H1 (cell line): ENCODE results near the gene CCDC30. TPM values are rescaled to one million over a fixed set of nuclear protein-coding genes. Genes with fewer than 3 reads are reported as not detected.

Experiments
- CTCF ChIA-PET: fragments of 300-600 bp; sonication (Branson Sonifier 250); formaldehyde crosslinking; loops from one replicate; lab custom pipeline; 2021; ENCODE audit not compliant: partially characterized antibody; lab: Charles Lee
- POLR2A ChIA-PET: fragments of 300-600 bp; sonication (Branson Sonifier 250); formaldehyde crosslinking; loops from one replicate; lab custom pipeline; 2021; ENCODE audit warnings: inconsistent platforms; ENCODE audit not compliant: partially characterized antibody; lab: Charles Lee
- DNase-seq, 2 experiments: peaks; one replicate each; pipeline versions ENCODE4 v3.0.0 to v3.0.0-alpha.2; 2010 to 2022; ENCODE audit warnings: low spot score in 2 of 2, low read depth in 1 of 2, mixed read lengths in 1 of 2
- FAIRE-seq: peaks from 2 replicates; lab custom pipeline; 2011; peaks lifted over from hg19 to GRCh38; lab: Jason Lieb, UNC
- H2AFZ ChIP-seq: 2 replicates; pipeline ENCODE4 v1.8.1; 2012; ENCODE audit warnings: low read length, inconsistent platforms
- H2AK5ac ChIP-seq: 2 replicates; pipeline ENCODE4 v1.6.1; 2013; ENCODE audit warnings: low read depth, low read length
- H2BK120ac ChIP-seq: replicated peaks from 2 replicates; pipeline ENCODE3; 2013; ENCODE audit warnings: low read depth, low read length, inconsistent platforms
- H2BK12ac ChIP-seq: 2 replicates; pipeline ENCODE4 v1.6.1; 2013; ENCODE audit warnings: low read depth, low read length
- H2BK15ac ChIP-seq: 2 replicates; pipeline ENCODE4 v1.6.1; 2013; ENCODE audit warnings: low read length
- H2BK20ac ChIP-seq: 2 replicates; pipeline ENCODE4 v1.6.1; 2013; ENCODE audit warnings: low read length
- H2BK5ac ChIP-seq: 2 replicates; pipeline ENCODE4 v1.6.1; 2013; ENCODE audit warnings: low read depth, low read length
- H3K14ac ChIP-seq: 2 replicates; pipeline ENCODE4 v1.6.1; 2013; ENCODE audit warnings: inconsistent platforms; ENCODE audit not compliant: insufficient read length
- H3K18ac ChIP-seq: 2 replicates; pipeline ENCODE4 v1.6.1; 2013; ENCODE audit warnings: low read length; ENCODE audit errors: extremely low read depth
- H3K23ac ChIP-seq: 2 replicates; pipeline ENCODE4 v1.6.1; 2013; ENCODE audit warnings: inconsistent platforms; ENCODE audit not compliant: insufficient read length
- H3K23me2 ChIP-seq: 2 replicates; pipeline ENCODE4 v1.6.1; 2013; ENCODE audit warnings: low read depth, low read length
- H3K27ac ChIP-seq: 2 replicates; pipeline ENCODE4 v1.6.1; 2011; ENCODE audit warnings: low read depth, low read length, inconsistent platforms
- H3K27me3 ChIP-seq, 4 experiments: replicated peaks in 1 of 4; 1 replicate in 1 of 4; 2 replicates in 3 of 4; pipeline versions ENCODE4 v1.6.1 to v1.8.1; 2011 to 2013; ENCODE audit warnings: low read length in 3 of 4, mild to moderate bottlenecking in 3 of 4, inconsistent platforms in 2 of 4, mixed read lengths in 2 of 4, moderate library complexity in 1 of 4; ENCODE audit not compliant: control insufficient read depth in 3 of 4, insufficient read depth in 3 of 4; ENCODE audit errors: extremely low read depth in 1 of 4
- H3K36me3 ChIP-seq, 4 experiments: 2 replicates each; pipeline versions ENCODE4 v1.6.1 to v1.8.1; 2011 to 2013; ENCODE audit warnings: mild to moderate bottlenecking in 4 of 4, low read length in 3 of 4, moderate library complexity in 2 of 4, control low read depth in 1 of 4, inconsistent platforms in 1 of 4; ENCODE audit not compliant: insufficient read depth in 4 of 4, control insufficient read depth in 2 of 4
- H3K4ac ChIP-seq: replicated peaks from 2 replicates; pipeline ENCODE3; 2013; ENCODE audit warnings: low read length, low read depth, mixed read lengths, inconsistent platforms; ENCODE audit not compliant: insufficient read length
- H3K4me1 ChIP-seq, 4 experiments: replicated peaks in 1 of 4; 1 replicate in 1 of 4; 2 replicates in 3 of 4; pipeline versions ENCODE4 v1.6.1 to v1.8.1; 2011 to 2013; ENCODE audit warnings: low read length in 3 of 4, inconsistent platforms in 2 of 4, mixed read lengths in 1 of 4; ENCODE audit not compliant: insufficient read depth in 4 of 4, control insufficient read depth in 3 of 4
- H3K4me2 ChIP-seq, 2 experiments: 2 replicates each; pipeline versions ENCODE4 v1.6.1 to v1.8.1; 2011 to 2013; ENCODE audit warnings: low read depth in 2 of 2, low read length in 2 of 2, control low read depth in 1 of 2, inconsistent platforms in 1 of 2, mild to moderate bottlenecking in 1 of 2; ENCODE audit not compliant: insufficient read depth in 1 of 2
- H3K4me3 ChIP-seq, 4 experiments: fragments of 200-600, 300-600 bp in 1 of 4; sonication (generic), shearing (Covaris generic), sonication (Bioruptor Twin) in 1 of 4; 2 replicates each; pipeline versions ENCODE4 v1.5.1 to v1.8.1; 2011 to 2016; ENCODE audit warnings: low read length in 4 of 4, low read depth in 3 of 4, control low read depth in 2 of 4, inconsistent platforms in 2 of 4, mild to moderate bottlenecking in 2 of 4, mixed read lengths in 1 of 4, moderate library complexity in 1 of 4; ENCODE audit not compliant: insufficient read depth in 2 of 4; ENCODE audit errors: extremely low read depth in 1 of 4
- H3K56ac ChIP-seq: replicated peaks from 2 replicates; pipeline ENCODE3; 2013; ENCODE audit warnings: low read depth, mild to moderate bottlenecking, mixed read lengths, low read length, inconsistent platforms; ENCODE audit not compliant: insufficient read length
- H3K79me1 ChIP-seq: 2 replicates; pipeline ENCODE4 v1.6.1; 2013; ENCODE audit warnings: low read depth, low read length, control low read depth
- H3K79me2 ChIP-seq, 2 experiments: 2 replicates each; pipeline versions ENCODE4 v1.6.1 to v1.8.1; 2012 to 2013; ENCODE audit warnings: low read length in 2 of 2, mild to moderate bottlenecking in 2 of 2, inconsistent platforms in 1 of 2; ENCODE audit not compliant: insufficient read depth in 2 of 2, control insufficient read depth in 1 of 2
- H3K9ac ChIP-seq, 4 experiments: replicated peaks in 1 of 4; 1 replicate in 1 of 4; 2 replicates in 3 of 4; pipeline versions ENCODE4 v1.6.1 to v1.8.1; 2011 to 2013; ENCODE audit warnings: low read depth in 3 of 4, low read length in 3 of 4, control low read depth in 2 of 4, mild to moderate bottlenecking in 2 of 4, moderate library complexity in 2 of 4, inconsistent platforms in 1 of 4; ENCODE audit errors: extremely low read depth in 1 of 4
- H3K9me3 ChIP-seq, 2 experiments: 2 replicates each; pipeline versions ENCODE4 v1.6.1 to v1.8.1; 2012 to 2013; ENCODE audit warnings: mild to moderate bottlenecking in 2 of 2, moderate library complexity in 2 of 2, control low read depth in 1 of 2, inconsistent platforms in 1 of 2, low read depth in 1 of 2, low read length in 1 of 2, mixed read lengths in 1 of 2; ENCODE audit not compliant: insufficient read depth in 2 of 2
- H4K20me1 ChIP-seq, 2 experiments: replicated peaks in 1 of 2; 2 replicates each; pipeline versions ENCODE3 to v1.8.1; 2011 to 2013; ENCODE audit warnings: inconsistent platforms in 2 of 2, low read length in 2 of 2, mild to moderate bottlenecking in 1 of 2; ENCODE audit not compliant: insufficient read depth in 2 of 2, control insufficient read depth in 1 of 2
- H4K5ac ChIP-seq: 2 replicates; pipeline ENCODE4 v1.6.1; 2013; ENCODE audit warnings: low read length, low read depth, mixed read lengths, inconsistent platforms; ENCODE audit not compliant: insufficient read length
- H4K8ac ChIP-seq: 2 replicates; pipeline ENCODE4 v1.8.0; 2013; ENCODE audit warnings: mild to moderate bottlenecking, moderate library complexity, low read length, inconsistent platforms; ENCODE audit not compliant: insufficient read depth; ENCODE audit errors: extremely low read depth
- H4K91ac ChIP-seq: replicated peaks from 2 replicates; pipeline ENCODE3; 2013; ENCODE audit warnings: low read length, mixed read lengths, inconsistent platforms; ENCODE audit not compliant: insufficient read length
- CHD2 ChIP-seq: IDR thresholded peaks from 2 replicates; pipeline ENCODE4 v1.6.1; 2012; ENCODE audit warnings: low read length, improper control_type of control experiment
- FOSL1 ChIP-seq: IDR thresholded peaks from 2 replicates; pipeline ENCODE4 v1.6.1; 2011; ENCODE audit warnings: mild to moderate bottlenecking, low read depth, low read length, moderate library complexity; ENCODE audit not compliant: insufficient read depth
- JUND ChIP-seq: IDR thresholded peaks from 2 replicates; pipeline ENCODE4 v1.6.1; 2011; ENCODE audit warnings: mild to moderate bottlenecking, improper control_type of control experiment, low read length
- PHF8 ChIP-seq: fragments of 200-600 bp; sonication (generic); conservative IDR thresholded peaks from 2 replicates; pipeline ENCODE4 v1.7.1; 2012; ENCODE audit warnings: low read depth, mild to moderate bottlenecking, inconsistent platforms, low read length, moderate library complexity
- POLR2A ChIP-seq, 2 experiments: IDR thresholded peaks; 1 replicate in 1 of 2; 2 replicates in 1 of 2; pipeline ENCODE4 v1.6.1; 2011; ENCODE audit warnings: low read depth in 2 of 2, low read length in 2 of 2, mild to moderate bottlenecking in 2 of 2; ENCODE audit errors: control extremely low read depth in 1 of 2
- POLR2AphosphoS5 ChIP-seq: IDR thresholded peaks from 2 replicates; pipeline ENCODE4 v1.6.1; 2011; ENCODE audit warnings: low read depth, low read length
- RBBP5 ChIP-seq: IDR thresholded peaks from 2 replicates; pipeline ENCODE4 v1.7.1; 2012; ENCODE audit warnings: low read depth, mild to moderate bottlenecking, inconsistent platforms, low read length, moderate library complexity, borderline replicate concordance
- RFX5 ChIP-seq: IDR thresholded peaks from 2 replicates; pipeline ENCODE4 v1.6.1; 2011; ENCODE audit warnings: low read depth, low read length, improper control_type of control experiment, borderline replicate concordance
- SAP30 ChIP-seq: fragments of 300-600 bp; sonication (generic); IDR thresholded peaks from 2 replicates; pipeline ENCODE4 v1.7.1; 2012; ENCODE audit warnings: low read length, moderate library complexity, mild to moderate bottlenecking, inconsistent platforms; ENCODE audit not compliant: insufficient read depth, insufficient replicate concordance
- SIRT6 ChIP-seq: IDR thresholded peaks from one replicate; pipeline ENCODE4 v1.7.1; 2012; ENCODE audit warnings: low read length, inconsistent platforms
- SIX5 ChIP-seq: IDR thresholded peaks from 2 replicates; pipeline ENCODE4 v1.6.1; 2011; ENCODE audit warnings: mild to moderate bottlenecking, low read depth, low read length
- SP1 ChIP-seq: IDR thresholded peaks from 2 replicates; pipeline ENCODE4 v1.6.1; 2011; ENCODE audit warnings: low read depth, low read length
- TEAD4 ChIP-seq: IDR thresholded peaks from 2 replicates; pipeline ENCODE4 v1.6.1; 2012; ENCODE audit warnings: low read depth, low read length, inconsistent platforms, mixed read lengths
- ZNF274 ChIP-seq: IDR thresholded peaks from 2 replicates; pipeline ENCODE4 v1.7.0; 2012; ENCODE audit warnings: low read length, borderline replicate concordance; ENCODE audit errors: extremely low read depth
- WGBS, 2 experiments: shearing (Covaris generic) in 1 of 2; methylation state at CpG; one replicate each; pipeline versions ENCODE4 v1.1.6 to v1.1.7; 2013 to 2015; ENCODE audit warnings: low lambda C conversion rate in 2 of 2, mixed read lengths in 2 of 2, inconsistent platforms in 1 of 2, low coverage in 1 of 2, missing lambda C conversion rate in 1 of 2; ENCODE audit not compliant: insufficient replicate concordance in 2 of 2, insufficient coverage in 1 of 2, insufficient read length in 1 of 2; ENCODE audit errors: extremely low coverage in 1 of 2, missing lambda C conversion rate in 1 of 2; 5-methylcytosine and 5-hydroxymethylcytosine counted together
- polyA plus RNA-seq, 7 experiments: library from polyadenylated mRNA; depleted of rRNA in 3 of 7; stranded (reverse) in 5 of 7; unstranded in 2 of 7; fragments of >200 nt in 5 of 7; fragments of 200-250 nt in 2 of 7; gene quantifications; 1 replicate in 5 of 7; 2 replicates in 1 of 7; 4 replicates in 1 of 7; pipeline versions ENCODE4 v1.2.1 to v1.2.3, GENCODE V29; 2011 to 2013; ENCODE audit warnings: missing spikeins in 2 of 7, mixed read lengths in 2 of 7
- total RNA-seq: library from RNA; stranded (reverse); fragmentation: NEBNext Ultra II Directional; extraction: Animal tissue kit (Norgen Biotek cat#: 25700); gene quantifications from 2 replicates; pipeline ENCODE4 v1.2.1, GENCODE V29; 2021
- TF ChIP-seq, protein P1 (sequence below): IDR thresholded peaks from 2 replicates; pipeline ENCODE4 v1.6.1; 2012; ENCODE audit warnings: inconsistent platforms
- TF ChIP-seq, protein P2 (sequence below): IDR thresholded peaks from 2 replicates; pipeline ENCODE4 v1.6.1; 2011; ENCODE audit warnings: low read depth, mild to moderate bottlenecking, low read length; ENCODE audit not compliant: insufficient read depth

The CCDC30 gene
- total and polyA plus RNA-seq, 2 of the 8 experiments (the other 6 are each of a cell fraction or from before 2014, with no cell fraction given) = 0.60 to 1.8 TPM

DNA sequence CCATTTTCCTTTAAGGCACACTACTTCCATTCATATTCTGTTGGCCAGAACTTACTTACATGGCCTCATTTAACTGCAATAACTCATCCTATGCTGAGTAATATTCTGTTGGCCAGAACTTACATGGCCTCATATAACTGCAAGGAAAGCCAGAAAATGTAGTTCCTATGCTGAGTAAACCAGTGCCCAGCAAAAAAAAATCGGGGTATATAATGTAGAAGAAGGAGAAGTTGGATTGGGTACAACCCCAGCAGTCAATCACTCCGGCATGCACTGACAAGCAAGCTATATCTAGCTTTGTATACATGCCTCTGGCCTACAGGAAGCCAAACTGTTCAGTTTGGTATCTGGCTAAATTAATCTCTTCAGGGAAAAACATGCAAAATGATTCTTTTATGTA, 155.8 kb downstream of the CCDC30 start:
- FAIRE-seq = no peak
- Histone ChIP-seq H4K5ac (no peak overlapping the region), H2BK20ac (no peak overlapping the region), H3K23me2 (no peaks in the 10 kb centered on the region), H3K79me2 (no peaks in the 10 kb centered on the region), H4K8ac (no peak overlapping the region), H3K9me3 (no peaks in the 10 kb centered on the region), H2AK5ac (no peak overlapping the region), H3K14ac (no peak overlapping the region), H2BK15ac (no peak overlapping the region), H4K91ac (no peak overlapping the region), H3K27ac (no peak overlapping the region), H4K20me1 (no peaks in the 10 kb centered on the region), H3K9ac (no peak overlapping the region), H3K27me3 (no peaks in the 10 kb centered on the region), H3K18ac (no peak overlapping the region), H3K79me1 (no peaks in the 10 kb centered on the region), H3K36me3 (no peaks in the 10 kb centered on the region), H2BK120ac (no peak overlapping the region), H2BK5ac (no peak overlapping the region), H3K4me1 (no peaks in the 10 kb centered on the region), H3K23ac (no peak overlapping the region), H3K4me3 (no peak overlapping the region), H3K4me2 (no peak overlapping the region), H2AFZ (no peak overlapping the region), H3K56ac (no peak overlapping the region), H3K4ac (no peak overlapping the region), H2BK12ac (no peak overlapping the region)
- DNase-seq = no peak
- 92% methylated on average over 2 of the region's 2 CpGs; no CpG with 5 or more reads in 1 of the 2 experiments for WGBS, 2 experiments
- POLR2A ChIA-PET = no interaction called here
- CTCF ChIA-PET = no interaction called here
- TF ChIP-seq, protein P1, sequence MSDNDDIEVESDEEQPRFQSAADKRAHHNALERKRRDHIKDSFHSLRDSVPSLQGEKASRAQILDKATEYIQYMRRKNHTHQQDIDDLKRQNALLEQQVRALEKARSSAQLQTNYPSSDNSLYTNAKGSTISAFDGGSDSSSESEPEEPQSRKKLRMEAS = no peak
- TF ChIP-seq SP1 (no peak), RBBP5 (no peak), POLR2A (IDR thresholded peaks at IDR 0.05; ENCODE audit: control extremely low read depth in 1 of 2, low read depth in 2 of 2, low read length in 2 of 2) (no peak), JUND (no peak), PHF8 (no peak), POLR2AphosphoS5 (no peak), SIRT6 (no peak), FOSL1 (no peak), SIX5 (no peak), RFX5 (no peak), CHD2 (no peak), SAP30 (no peak), ZNF274 (no peak), TEAD4 (no peak)
- TF ChIP-seq, protein P2, sequence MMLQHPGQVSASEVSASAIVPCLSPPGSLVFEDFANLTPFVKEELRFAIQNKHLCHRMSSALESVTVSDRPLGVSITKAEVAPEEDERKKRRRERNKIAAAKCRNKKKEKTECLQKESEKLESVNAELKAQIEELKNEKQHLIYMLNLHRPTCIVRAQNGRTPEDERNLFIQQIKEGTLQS = no peak
